Stromal cell of bone marrow (primary cell): ENCODE measurements around the gene APLP1.
A peak's percentile ranks its signal among the peaks of the same experiment; 100 is the strongest.
"Not testable (repeated sequence)": the region's sequence is repeated elsewhere in the genome, so short reads cannot be mapped to it uniquely, and the experiment has no call there.

Experiments used
- DNase-seq: peaks from one replicate; pipeline ENCODE4 v3.0.0-alpha.2; 2012; ENCODE audit warnings: low read depth

Gene APLP1

DNA sequence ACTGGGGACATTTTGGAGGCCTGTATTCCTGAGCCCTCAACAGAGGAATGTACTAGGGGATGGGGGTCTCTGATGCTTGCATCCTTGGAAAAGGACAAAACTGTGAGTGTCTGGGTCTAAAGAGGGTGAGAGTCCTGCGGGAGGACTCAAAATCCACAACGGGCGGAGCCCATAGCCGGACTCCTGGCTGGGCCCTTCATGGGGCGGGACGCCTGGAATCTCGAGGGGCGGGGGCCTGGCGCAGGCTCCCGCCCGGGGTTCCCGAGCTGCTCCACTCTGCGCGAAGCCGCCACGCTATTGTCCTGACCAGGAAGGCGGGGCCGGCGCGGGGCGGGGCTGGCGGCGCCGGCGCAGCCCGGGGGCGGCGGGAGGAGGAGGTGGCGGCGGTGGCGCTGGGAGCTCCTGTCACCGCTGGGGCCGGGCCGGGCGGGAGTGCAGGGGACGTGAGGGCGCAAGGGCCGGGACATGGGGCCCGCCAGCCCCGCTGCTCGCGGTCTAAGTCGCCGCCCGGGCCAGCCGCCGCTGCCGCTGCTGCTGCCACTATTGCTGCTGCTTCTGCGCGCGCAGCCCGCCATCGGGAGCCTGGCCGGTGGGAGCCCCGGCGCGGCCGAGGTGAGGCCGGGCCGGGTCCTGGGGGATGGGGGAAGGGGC is at the start of gene APLP1:
APLP1 (plus strand) TSS at position 403 of the 651 bp plus-strand sequence; CDS start at position 466, 63 bp downstream.
- peak; percentile 7 for DNase-seq

DNA sequence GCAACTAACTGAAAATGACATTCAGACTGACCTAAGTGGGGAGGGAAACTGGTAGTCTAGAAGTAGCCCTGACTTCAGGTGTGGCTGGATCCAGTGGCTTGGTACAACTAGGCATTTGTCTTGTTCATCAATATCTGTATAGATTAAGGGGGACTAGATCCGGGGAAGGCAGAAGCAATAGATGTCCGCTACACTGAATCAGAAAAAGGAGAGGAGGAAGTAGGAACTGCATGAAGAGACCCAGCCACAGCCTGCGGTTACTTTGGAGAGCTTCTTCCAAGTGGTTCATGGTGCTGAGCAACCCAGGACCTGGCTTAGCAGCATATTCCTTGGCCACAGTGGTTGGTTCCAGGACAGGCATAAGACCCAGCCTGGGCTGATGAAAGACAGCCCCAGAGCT is 45.8 kb upstream of the APLP1 start:
- no peak for DNase-seq

DNA sequence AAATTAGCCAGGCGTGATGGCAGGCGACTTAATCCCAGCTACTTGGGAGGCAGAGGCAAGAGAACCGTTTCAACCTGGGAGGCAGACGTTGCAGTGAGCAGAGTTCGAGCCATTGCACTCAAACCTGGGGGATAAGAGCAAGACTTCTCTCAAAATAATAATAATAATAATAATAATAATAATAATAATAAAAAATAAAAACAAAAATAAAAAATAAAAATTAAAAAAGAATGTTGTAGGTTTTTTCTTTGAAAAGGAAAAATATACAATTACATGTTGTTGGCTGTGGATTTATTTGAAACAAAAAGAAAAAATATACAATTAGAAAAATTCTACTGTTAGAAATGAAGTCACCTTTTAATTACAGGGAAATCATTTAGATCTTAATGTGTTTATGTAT is 44.2 kb upstream of the APLP1 start:
- no peak for DNase-seq

DNA sequence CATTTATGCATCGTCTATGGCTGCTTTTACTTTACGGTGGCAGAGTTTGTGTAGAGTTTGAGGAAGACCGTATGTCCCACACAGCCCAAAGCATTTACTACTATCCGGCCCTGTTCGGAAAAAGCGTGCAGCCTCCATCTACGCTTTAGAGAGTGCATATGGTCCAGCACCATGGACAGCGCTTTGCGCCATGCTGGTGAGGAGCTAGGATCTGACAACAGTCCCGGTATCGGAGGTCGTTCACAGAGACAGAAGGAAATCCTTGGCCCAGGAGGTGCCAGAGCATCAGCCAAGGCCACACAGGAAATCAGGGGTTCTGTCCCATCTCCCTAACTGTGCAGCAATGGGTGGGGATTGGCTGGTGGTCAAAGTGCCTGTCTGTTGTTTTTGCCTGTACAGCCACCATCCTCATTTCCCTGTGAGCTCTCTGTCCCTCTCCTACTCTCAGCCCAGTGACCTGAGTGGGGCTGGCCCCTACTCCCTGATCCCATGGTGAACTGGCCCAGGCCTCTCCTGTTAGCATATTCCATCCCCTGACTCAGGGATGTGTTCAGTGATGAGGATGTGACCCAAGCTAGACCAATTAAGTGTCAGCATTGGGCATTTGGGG is 39.6 kb upstream of the APLP1 start:
- peak; percentile 42 for DNase-seq

DNA sequence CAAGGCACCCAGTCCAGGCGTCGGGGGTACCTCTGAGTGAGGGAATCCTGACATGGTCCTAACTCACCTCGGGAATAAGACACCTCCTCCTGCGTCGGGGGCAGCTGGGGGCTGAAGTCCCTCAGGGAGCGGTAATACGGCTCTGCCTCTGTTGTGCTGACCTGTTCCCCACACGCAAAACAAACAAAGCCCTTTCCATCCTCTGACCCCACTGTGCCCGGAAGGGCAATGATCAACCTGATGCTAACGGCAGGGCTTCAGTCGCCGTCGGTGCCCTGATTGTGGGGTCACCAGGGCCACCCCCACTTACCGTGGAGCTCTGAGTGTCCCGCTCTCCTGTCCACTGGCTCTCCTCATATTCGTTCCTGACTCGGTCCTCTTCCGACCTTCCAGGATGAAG is 37.4 kb upstream of the APLP1 start:
- DNase-seq = no peak

DNA sequence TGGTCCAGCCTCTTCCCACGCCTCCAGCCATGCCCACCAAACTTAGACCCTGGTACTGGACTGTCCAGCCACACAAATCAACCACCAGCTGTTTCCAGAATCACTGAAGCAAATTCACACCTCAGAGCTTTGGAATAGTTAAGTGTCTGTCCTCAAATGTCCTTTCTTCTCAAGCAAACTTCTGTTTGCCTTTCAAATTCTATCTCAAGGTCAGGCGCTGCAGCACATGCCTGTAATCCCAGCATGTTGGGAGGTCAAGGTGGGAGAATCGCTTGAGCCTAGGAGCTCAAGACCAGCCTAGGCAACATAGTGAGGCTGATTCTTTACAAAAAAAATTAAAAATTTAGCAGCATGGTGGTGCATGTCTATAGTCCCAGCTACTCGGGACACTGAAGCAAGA is 36.3 kb upstream of the APLP1 start:
- no peak for DNase-seq

DNA sequence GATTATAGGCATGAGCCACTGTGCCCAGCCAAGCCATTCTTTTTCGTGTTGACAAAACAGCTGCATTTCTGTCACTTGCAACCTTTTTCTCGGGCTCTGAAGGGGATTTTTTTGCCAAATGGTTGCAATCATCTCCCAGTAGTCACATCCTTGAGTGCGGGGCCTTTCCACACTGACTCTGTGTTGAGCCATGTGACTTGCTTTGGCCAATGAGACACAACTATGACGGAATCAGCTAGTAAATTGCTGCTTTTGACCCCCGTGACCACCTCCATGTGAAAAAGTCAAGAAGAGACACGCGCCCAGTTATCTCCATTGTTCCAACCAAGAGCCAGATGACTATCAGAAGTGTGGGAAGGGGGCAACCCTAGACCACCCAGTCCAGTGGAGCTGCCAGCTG is 34.4 kb upstream of the APLP1 start:
- DNase-seq = no peak

DNA sequence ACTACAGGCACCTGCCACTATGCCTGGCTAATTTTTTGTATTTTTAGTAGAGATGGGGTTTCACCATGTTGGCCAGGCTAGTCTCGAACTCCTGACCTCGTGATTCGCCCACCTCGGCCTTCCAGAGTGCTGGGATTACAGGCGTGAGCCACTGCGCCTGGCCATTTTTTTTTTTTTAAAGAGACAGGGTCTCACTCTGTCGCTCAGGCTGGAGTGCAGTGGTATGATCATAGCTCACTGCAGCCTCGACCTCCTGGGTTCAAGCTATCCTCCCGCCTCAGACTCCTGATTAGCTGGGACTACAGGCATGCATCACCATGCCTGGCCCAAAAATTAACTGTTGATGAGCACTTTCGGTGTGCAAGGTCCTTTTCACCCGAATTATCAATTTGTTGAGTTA is 32.3 kb upstream of the APLP1 start:
- not testable (repeated sequence) for DNase-seq

DNA sequence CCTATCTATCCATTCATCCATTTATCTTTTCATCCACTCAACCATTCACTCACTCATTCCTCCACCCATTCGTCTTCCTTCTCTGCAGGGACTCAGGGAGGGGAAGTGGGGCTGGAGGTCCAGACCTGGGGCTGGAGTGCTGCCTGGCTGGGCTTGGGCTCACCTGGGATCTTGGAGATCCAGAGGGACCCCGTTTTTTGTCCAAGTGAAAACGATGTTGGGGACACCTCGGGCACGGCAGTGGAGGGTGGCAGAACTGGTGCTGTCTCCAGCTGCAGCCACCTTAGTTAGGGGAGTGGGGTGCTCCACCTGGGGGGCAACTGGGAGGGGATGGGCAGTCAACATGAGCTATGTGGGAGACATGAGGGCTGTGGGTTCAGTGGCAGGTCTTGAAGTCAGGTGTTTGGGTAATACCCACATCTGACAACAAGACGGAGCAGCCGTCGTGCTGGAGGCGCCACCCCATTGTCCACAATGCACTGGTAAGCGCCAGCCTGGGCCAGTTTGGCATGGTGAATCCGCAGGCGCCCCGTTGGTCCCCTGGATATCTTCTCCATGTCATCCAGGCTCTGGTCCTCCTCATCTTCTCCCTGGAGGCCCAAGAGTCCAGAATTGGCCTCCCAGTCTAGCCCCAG is 26.3 kb upstream of the APLP1 start:
- DNase-seq = no peak

DNA sequence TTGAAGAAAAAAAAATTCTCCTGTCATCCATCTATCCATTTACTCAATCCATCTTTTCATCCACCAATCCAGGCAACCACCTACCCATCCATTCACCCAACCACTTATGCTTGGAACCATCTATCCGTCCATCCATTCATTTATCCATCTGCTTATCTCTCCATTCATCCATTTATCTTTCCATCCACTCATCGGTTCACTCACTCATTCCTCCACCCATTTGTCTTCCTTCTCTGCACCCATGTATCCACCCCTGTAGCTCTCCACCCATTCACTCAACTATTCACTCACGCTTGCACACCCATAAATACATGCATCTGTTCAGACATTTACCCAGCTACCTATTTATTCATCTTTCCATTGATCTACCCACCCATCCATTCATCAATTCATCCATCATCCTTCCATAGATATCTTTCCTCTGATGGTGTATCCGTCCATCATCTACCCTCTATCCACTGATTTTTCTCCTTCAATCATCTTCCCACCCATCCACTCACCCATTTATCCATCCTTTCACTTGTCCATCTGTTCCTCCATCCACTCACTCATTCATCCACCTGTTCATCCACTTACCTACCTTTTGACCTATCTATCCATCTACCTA is 25.6 kb upstream of the APLP1 start:
- no peak for DNase-seq

DNA sequence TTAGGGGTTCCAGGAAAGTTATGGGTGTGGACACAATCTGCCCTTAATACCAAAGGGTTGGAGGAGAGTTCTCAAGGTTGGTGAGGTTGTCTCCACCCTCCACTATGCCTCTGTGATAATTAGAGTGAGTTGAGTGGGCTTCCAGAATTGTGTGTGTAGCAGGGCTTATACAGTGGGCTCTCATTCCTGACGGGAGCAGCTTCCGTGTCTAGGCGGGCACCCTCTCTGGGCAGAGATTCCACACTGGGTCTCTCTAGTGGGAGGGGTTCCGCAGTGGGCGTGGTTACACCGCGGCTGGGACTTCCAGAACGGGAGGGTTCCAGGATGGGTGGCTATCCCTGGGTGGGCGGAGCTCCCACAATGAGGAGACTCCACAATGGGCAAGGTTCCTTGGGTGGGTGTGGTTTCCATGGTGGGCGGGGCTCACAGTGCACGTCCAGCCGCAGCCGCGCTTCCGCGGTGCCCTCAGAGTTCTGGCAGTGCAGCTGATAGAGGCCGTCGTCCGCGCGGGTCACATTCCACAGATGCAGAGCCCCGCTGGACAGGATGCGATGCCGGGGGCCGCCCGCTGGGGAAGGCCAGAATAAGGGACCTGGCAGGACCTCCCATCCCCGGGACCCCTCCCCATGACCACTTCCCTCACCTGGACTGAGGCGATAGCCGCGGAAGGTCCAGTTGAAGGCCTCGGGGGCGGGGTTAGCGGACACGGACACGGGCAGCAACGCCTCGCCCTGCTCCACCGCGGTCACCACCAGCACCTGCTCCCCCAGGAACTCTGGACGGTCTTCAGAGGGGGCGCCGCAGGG is 24.5 kb upstream of the APLP1 start:
- no peak for DNase-seq

DNA sequence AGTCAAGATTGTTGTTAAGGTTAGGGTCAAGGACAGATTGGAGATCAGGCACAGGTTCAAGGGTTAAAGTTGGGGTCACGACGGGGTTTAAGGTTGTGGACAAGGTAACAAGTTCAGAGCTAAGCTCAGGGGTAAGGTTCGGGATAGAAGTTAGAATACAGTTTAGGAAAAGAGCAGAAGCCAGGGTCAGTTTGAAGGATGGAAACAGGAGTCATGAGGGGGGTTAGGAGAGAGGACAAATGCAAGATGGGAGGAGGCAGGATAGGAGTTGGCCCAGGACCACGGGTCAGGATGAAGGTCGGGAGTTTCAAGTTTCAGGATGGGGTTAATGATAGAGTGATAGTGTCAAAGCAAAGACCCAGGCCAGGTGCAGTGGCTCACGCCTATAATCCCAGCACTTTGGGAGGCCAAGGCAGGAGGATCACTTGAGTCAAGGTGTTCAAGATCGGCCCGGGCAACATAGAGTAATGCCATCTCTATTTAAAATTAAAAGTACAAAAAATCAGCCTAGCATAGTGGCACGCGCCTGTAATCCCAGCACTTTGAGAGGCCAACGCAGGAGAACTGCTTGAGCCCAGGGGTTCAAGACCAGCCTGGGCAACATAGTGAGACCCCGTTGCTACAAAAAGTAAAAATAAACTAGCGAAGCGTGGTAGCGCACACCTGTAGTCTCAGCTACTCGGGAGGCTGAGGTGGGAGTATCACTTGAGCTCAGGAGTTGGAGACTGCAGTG is 23.7 kb upstream of the APLP1 start:
- DNase-seq = no peak

DNA sequence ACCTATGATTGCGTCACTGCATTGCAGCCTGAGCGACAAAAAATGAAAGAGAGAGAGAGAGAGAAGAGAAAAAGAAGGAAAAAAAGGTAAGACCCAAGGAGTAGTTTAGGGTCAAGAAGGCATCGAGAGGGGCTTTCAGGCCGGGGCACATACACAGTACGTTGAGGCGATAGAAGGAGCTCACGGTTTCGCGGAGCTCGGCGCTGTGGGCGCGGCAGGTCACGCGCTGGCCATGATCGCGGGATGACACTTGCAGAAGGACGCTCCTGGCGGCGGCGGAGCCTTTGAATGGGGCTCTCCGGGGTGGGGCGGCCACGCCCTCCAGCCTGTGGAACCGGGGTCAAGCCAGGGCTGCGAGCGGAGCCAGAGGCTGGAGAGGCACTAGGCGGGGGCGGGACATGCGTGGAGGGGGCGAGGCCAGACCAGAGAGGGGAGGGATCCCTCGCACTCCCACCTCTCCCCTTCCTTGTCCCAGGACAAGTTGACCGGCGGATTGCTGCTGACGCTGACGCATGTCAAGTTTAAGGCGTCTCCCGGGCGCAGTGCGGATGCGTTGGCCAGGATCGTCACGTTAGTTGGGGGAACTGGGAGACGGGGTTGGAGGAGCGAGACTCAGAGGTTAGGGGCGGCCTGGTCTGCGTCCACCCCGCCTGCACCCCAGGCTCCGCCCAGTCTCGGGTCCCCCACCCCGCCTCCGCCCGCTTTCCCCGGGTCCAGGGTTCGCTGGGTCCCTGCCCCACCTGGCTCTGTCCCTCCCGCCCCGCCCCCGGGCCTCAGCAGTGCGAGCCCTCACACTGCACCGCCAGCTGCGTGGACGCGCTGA is 22.9 kb upstream of the APLP1 start:
- DNase-seq = no peak

DNA sequence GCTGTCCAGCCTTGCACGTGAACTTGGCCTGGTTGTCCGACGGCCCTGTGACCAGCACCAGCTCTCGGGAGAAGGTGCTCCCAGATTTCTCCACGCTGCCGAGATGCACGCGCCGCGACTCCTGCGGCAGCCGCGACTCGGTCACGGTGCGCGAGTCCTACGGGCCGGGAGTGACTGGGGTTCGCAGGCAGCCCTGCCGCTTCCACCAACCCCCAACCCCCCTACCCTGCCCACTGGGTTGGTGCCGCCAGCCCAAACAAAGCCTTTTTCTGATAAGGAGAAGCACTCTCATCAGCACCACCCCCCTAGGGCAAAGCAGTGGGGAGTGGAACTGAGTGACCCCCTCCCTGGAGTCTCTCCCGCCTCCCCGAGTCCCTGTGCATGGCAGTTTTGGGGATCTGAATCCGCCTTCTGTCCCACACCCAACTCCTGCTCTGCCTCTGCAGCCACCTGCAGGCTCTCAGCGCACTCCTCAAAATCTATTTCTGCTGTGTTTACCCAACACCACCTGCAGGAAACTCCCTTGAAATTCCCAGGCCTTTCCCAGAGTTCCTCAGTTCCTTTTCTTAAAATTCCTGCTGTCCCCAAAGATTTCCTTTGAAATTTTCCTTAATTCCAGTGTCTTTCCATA is 22.2 kb upstream of the APLP1 start:
- no peak for DNase-seq

DNA sequence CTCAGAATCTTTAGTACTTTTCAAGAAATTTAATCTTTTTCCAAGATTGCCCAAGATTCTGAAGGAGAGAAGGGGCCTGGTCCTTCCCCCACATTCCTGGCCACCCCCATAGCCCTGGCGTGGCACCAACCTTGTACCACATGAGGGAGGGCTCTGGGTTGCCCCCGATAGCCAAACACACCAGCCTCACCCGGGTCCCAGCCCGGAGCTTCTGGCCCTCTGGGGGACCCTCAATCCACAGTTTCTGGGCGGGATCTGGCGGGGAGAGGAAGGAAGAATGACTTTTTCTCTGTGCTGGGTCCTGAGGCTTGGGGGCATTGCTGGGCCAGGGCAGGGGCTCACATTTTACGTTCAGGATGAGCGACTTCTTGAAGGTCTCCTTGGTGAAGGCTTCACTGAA is 20.5 kb upstream of the APLP1 start:
- DNase-seq = no peak

DNA sequence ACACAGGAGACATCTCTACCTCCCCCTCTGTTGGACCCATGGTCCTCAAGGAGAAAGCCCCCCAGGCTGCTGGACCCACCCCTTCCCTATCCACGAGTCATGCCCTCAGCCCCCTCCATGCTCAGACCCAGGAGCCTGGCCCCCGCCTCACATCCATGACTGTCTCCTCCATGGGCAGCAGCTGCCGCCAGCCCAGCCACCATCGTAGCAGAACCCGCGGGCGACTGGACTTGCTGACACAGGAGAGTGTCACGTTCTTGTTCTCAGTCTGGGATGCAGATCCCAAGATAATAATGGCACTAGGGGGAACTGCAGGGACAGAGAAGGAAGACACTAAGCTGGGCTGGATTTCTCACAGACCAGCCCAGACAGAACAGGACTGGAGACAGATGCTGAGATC is 19.9 kb upstream of the APLP1 start:
- DNase-seq = no peak

DNA sequence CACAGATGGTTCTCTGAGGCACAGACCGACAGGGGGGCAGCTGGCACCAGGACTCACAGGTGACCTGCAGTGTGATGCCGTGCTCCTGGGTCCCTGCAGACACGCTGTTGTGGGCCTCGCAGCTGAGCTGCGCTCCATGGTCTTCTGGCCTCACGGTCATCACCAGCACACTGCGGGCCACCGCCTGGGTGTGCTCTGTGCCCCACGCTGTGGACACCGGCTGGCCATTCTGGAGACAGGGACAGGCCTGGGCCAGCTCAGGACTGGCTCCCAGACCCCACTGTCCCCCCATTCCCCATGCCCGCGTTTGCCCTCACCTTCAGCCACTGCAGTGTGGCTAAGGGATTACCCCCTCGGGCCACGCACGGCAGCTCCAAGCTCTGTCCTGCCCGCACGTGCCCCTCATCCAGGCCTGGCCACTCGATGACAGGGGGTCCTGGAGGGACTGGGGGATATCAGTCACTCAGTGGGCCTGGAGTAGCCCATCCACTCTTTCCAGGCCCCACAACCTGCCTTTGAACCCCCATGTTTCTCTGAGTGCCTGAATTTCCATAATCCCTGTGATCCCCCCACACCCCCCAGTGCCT is 19.4 kb upstream of the APLP1 start:
- no peak for DNase-seq

DNA sequence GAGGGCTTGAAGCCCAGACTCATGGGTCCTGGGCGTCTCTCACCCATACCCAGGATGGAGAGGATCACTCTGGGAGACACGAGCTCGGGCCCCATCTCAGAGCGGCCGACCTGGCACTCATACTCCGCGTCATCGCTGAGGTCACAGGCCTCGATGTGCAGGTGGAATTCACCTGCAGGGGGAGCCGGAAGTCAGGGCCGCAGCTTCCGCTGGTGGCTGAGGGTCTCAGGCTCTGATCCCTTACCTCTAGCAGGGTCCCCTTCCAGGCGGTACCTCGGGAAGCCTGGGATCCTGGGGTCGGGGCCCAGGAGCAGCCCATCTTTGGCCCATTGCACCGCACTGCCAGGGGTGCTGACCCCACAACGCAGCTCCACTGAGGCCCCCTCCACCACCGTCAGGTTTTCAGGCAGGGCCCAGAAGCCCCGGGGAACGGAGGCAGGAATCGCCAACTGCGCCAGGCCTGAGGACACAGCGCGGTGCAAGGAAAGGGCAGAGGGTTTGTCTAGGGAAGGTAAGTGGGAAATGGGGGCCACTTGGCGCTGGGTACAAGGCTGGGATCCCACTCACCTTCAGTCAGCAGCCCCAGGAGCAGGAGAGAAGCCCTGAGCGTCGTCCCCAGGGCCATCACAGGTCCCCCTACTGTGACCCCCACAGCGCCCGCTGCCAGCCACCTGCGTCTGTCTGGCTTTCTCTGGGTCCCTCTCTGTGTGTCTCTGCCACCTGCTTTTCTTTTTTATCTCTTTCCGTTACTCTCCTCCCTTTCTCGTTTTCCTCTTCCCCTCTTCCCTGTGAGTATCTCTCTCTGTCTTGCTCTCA is 17.0 kb upstream of the APLP1 start:
- no peak for DNase-seq
